Cardiac muscle cell (in vitro differentiated cells and primary cell): ENCODE results near the gene ZBTB6. TPM values are rescaled to one million over a fixed set of nuclear protein-coding genes. Genes with fewer than 3 reads are reported as not detected.

Source experiments
- DNase-seq, 2 donors: peaks; one replicate each; pipeline versions ENCODE4 v3.0.0 to v3.0.0-alpha.2; 2010 to 2017; ENCODE audit warnings: low read depth in 1 of 2, low spot score in 1 of 2
- H3K27ac ChIP-seq: fragments of 200-600 bp; sonication (generic); 2 replicates; pipeline ENCODE4 v1.5.1; 2016
- H3K27me3 ChIP-seq: fragments of 200-600 bp; sonication (generic); 2 replicates; pipeline ENCODE4 v1.6.0; 2016; ENCODE audit warnings: control low read depth
- H3K36me3 ChIP-seq: fragments of 200-600 bp; sonication (generic); 2 replicates; pipeline ENCODE4 v1.5.1; 2016; ENCODE audit warnings: control low read depth
- H3K4me1 ChIP-seq: fragments of 200-600 bp; sonication (generic); 2 replicates; pipeline ENCODE4 v1.8.1; 2017; ENCODE audit warnings: low read depth, mild to moderate bottlenecking, mixed run types
- H3K4me3 ChIP-seq: fragments of 200-600 bp; sonication (generic); 2 replicates; pipeline ENCODE4 v1.5.1; 2016; ENCODE audit warnings: mild to moderate bottlenecking
- H3K9me3 ChIP-seq: fragments of 200-600 bp; sonication (generic); 2 replicates; pipeline ENCODE4 v1.5.1; 2017; ENCODE audit warnings: low read depth, mild to moderate bottlenecking, control low read depth
- polyA plus RNA-seq: library from polyadenylated mRNA; unstranded; fragments of >200 nt; fragmentation: Nextera tagmentation; extraction: Ambion mirVana; gene quantifications from 2 replicates; pipeline ENCODE4 v1.2.1, GENCODE V29; 2016
- total RNA-seq: library from RNA; depleted of rRNA; stranded (reverse); fragments of >200 nt; gene quantifications from 2 replicates; pipeline ENCODE4 v1.2.3, GENCODE V29; 2016
- TF ChIP-seq, protein P1 (sequence below): IDR thresholded peaks from 2 replicates; pipeline ENCODE4 v1.5.1; 2012; ENCODE audit warnings: low read depth, mild to moderate bottlenecking, low read length

ZBTB6 gene
- total and polyA plus RNA-seq, 2 experiments from 2014 or later = 2.5 to 6.0 TPM

DNA sequence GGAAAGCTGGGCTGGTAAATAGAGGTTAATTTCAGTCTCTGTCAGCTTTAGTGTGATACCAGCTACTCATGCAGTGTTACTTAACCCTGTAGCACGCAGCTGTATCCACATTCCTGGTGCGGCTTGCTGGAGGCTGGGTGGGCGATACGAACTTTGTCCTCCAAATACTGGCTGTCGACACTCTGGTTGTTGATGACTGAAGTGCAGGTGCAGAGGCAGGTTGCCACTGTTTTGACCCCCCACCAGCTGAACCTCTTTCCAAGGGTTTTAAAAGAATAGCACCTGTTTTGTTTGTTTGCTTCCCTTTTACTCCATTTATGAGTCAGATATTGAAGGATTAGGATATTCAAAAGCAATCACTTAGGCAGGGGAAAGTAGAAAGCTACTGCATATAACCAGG lies 23.3 kb upstream of the ZBTB6 start:
- peaks cover 20% of the 10 kb centered on the region for H3K36me3 ChIP-seq
- TF ChIP-seq, protein P1, sequence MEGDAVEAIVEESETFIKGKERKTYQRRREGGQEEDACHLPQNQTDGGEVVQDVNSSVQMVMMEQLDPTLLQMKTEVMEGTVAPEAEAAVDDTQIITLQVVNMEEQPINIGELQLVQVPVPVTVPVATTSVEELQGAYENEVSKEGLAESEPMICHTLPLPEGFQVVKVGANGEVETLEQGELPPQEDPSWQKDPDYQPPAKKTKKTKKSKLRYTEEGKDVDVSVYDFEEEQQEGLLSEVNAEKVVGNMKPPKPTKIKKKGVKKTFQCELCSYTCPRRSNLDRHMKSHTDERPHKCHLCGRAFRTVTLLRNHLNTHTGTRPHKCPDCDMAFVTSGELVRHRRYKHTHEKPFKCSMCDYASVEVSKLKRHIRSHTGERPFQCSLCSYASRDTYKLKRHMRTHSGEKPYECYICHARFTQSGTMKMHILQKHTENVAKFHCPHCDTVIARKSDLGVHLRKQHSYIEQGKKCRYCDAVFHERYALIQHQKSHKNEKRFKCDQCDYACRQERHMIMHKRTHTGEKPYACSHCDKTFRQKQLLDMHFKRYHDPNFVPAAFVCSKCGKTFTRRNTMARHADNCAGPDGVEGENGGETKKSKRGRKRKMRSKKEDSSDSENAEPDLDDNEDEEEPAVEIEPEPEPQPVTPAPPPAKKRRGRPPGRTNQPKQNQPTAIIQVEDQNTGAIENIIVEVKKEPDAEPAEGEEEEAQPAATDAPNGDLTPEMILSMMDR = no peak
- no peaks in the 10 kb centered on the region for H3K9me3 ChIP-seq
- no peak overlapping the region for H3K27ac ChIP-seq
- peaks cover 9% of the 10 kb centered on the region for H3K4me1 ChIP-seq
- DNase-seq = no peak
- no peaks in the 10 kb centered on the region for H3K27me3 ChIP-seq
- H3K4me3 ChIP-seq = no peak overlapping the region

- Histone ChIP-seq H3K4me3 (peak within 1 kb of the TSS; percentile 95), H3K27me3 (no peaks in the 10 kb centered on the region), H3K9me3 (no peaks in the 10 kb centered on the region), H3K36me3 (peaks cover 4% of the 10 kb centered on the region), H3K27ac (peak within 1 kb of the TSS; percentile 96), H3K4me1 (peaks cover 18% of the 10 kb centered on the region)
- TF ChIP-seq, protein P1 = no peak
- peak; percentile 95 to 97 for DNase-seq
These were observed 18.4 kb upstream of the ZBTB6 start, which contains the start of gene ZBTB26 for GRCh38 chr9:122931226-122932121. TSS of gene ZBTB26 (minus strand) at chr9:122931512. CDS start at chr9:122919934, 11,578 bp downstream.

DNA sequence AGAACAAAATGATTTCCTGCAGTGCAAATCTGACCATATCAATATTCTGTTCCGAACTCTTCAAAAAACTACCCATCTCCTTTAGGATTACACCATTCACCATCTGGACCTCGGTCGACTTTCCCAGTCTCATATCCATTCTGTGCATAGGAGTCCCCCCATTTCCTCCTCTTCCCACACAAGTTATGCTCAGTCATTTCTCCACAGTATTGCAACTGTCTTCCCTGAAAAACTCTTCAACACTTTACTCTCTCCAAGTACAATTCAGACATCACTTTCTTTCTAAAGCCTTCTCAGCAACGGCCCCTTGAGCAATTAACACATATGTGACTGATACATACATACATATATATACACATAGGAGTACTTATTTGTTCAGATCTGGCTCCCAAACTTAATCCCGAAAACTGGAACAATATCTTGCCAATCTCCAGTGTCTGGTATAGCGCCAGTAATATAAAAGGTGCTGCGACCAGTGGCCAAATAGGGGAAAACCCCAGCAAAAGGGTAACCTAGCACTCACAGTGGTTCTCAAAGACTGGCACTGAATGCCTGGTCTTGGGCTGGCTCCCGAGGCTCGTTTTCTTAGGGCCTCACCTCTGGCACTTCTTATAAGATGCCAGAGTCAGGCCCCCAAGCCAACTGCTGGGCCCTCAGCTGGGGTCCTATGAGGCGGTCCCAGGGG lies 17.6 kb upstream of the ZBTB6 start:
- DNase-seq = no peak
- TF ChIP-seq, protein P1 = no peak
- H3K9me3 ChIP-seq = no peaks in the 10 kb centered on the region
- no peaks in the 10 kb centered on the region for H3K36me3 ChIP-seq
- peaks cover 18% of the 10 kb centered on the region for H3K4me1 ChIP-seq
- H3K27me3 ChIP-seq = no peaks in the 10 kb centered on the region
- peak overlapping the region; percentile 95 for H3K4me3 ChIP-seq
- H3K27ac ChIP-seq = peak overlapping the region; percentile 96

- no peaks in the 10 kb centered on the region for H3K9me3 ChIP-seq
- peak overlapping the region; percentile 95 for H3K4me3 ChIP-seq
- TF ChIP-seq, protein P1 = no peak
These were observed 16.8 kb upstream of the ZBTB6 start for GRCh38 chr9:122929796-122930354.

GRCh38 chr9:122923947-122924346 lies 10.8 kb upstream of the ZBTB6 start:
- Histone ChIP-seq H3K27me3 (no peaks in the 10 kb centered on the region), H3K36me3 (peaks cover 2% of the 10 kb centered on the region), H3K4me1 (no peaks in the 10 kb centered on the region), H3K27ac (no peak overlapping the region), H3K4me3 (no peak overlapping the region), H3K9me3 (no peaks in the 10 kb centered on the region)
- TF ChIP-seq, protein P1 = no peak
- DNase-seq = no peak

More at GRCh38 chr9:122929796-122930354, 16.8 kb upstream of the ZBTB6 start:
- no peak for DNase-seq
- peaks cover 18% of the 10 kb centered on the region for H3K4me1 ChIP-seq
- H3K27ac ChIP-seq = no peak overlapping the region
- no peaks in the 10 kb centered on the region for H3K36me3 ChIP-seq
- no peaks in the 10 kb centered on the region for H3K27me3 ChIP-seq
